IMR-90 (cell line): Measurements from ENCODE around the gene UBXN2A. TPM values are rescaled to one million over a fixed set of nuclear protein-coding genes. Genes with fewer than 3 reads are reported as not detected.

Experiments
- ATAC-seq: fragments of 200-7000 bp; cut with Tn5 transposase; 2 replicates; pipeline ENCODE4 v1.9.1; 2020; ENCODE audit warnings: low read depth, mild to moderate bottlenecking, moderate library complexity
- BruUV-seq: library from RNA; stranded (reverse); fragments of 400-500 nt; replicated peaks from 2 replicates; lab custom pipeline; 2021; lab: Mats Ljungman, UMichigan
- CTCF ChIA-PET: fragments of 300-600 bp; formaldehyde crosslinking; extraction: SDS; loops from one replicate; lab custom pipeline; 2021; ENCODE audit warnings: antibody characterized with exemption; lab: Yijun Ruan, JAX
- POLR2A ChIA-PET: fragments of 300-600 bp; sonication (Branson Sonifier 250); formaldehyde crosslinking; loops from one replicate; lab custom pipeline; 2022; ENCODE audit warnings: antibody characterized with exemption; ENCODE audit not compliant: unreplicated experiment; lab: Charles Lee
- DNase-seq: peaks from one replicate; pipeline ENCODE4 v3.0.0; 2013
- H2AFZ ChIP-seq: replicated peaks from 2 replicates; pipeline ENCODE3; 2013; ENCODE audit warnings: low read length, mild to moderate bottlenecking; ENCODE audit not compliant: poor library complexity
- H2AK5ac ChIP-seq: 2 replicates; pipeline ENCODE4 v1.6.1; 2013; ENCODE audit warnings: low read depth, low read length, inconsistent platforms
- H2AK9ac ChIP-seq: replicated peaks from 2 replicates; pipeline ENCODE3; 2013; ENCODE audit warnings: mild to moderate bottlenecking, low read depth, low read length, moderate library complexity; ENCODE audit not compliant: poor library complexity
- H2BK120ac ChIP-seq: 2 replicates; pipeline ENCODE4 v1.6.1; 2013; ENCODE audit warnings: low read depth, low read length, inconsistent platforms
- H2BK15ac ChIP-seq: 3 replicates; pipeline ENCODE4 v1.6.1; 2013; ENCODE audit warnings: low read depth, low read length, inconsistent platforms
- H2BK20ac ChIP-seq: 2 replicates; pipeline ENCODE4 v1.6.1; 2013; ENCODE audit warnings: low read depth, mild to moderate bottlenecking, inconsistent platforms, low read length, moderate library complexity
- H2BK5ac ChIP-seq: 2 replicates; pipeline ENCODE4 v1.6.1; 2013; ENCODE audit warnings: mild to moderate bottlenecking, low read depth, low read length, inconsistent platforms; ENCODE audit not compliant: poor library complexity, severe bottlenecking
- H3K14ac ChIP-seq: replicated peaks from 2 replicates; pipeline ENCODE4 v1.6.1; 2013; ENCODE audit warnings: low read depth, low read length, inconsistent platforms
- H3K18ac ChIP-seq: 2 replicates; pipeline ENCODE4 v1.6.1; 2013; ENCODE audit warnings: low read depth, low read length, control low read depth
- H3K23ac ChIP-seq: 2 replicates; pipeline ENCODE4 v1.6.1; 2013; ENCODE audit warnings: low read depth, low read length, inconsistent platforms
- H3K27ac ChIP-seq: 2 replicates; pipeline ENCODE4 v1.5.1; 2013; ENCODE audit warnings: mild to moderate bottlenecking, control low read depth, low read length; ENCODE audit not compliant: insufficient read depth
- H3K27me3 ChIP-seq: 2 replicates; pipeline ENCODE4 v1.6.1; 2013; ENCODE audit warnings: low read length; ENCODE audit not compliant: control insufficient read depth, insufficient read depth
- H3K36me3 ChIP-seq: 2 replicates; pipeline ENCODE4 v1.6.1; 2013; ENCODE audit warnings: low read length, mixed read lengths; ENCODE audit not compliant: control insufficient read depth, insufficient read depth
- H3K4ac ChIP-seq: 2 replicates; pipeline ENCODE4 v1.6.1; 2013; ENCODE audit warnings: low read depth, low read length, inconsistent platforms
- H3K4me1 ChIP-seq: 2 replicates; pipeline ENCODE4 v1.6.1; 2013; ENCODE audit warnings: low read length, mixed read lengths; ENCODE audit not compliant: control insufficient read depth, insufficient read depth
- H3K4me2 ChIP-seq: 2 replicates; pipeline ENCODE4 v1.6.1; 2013; ENCODE audit warnings: low read depth, mild to moderate bottlenecking, control low read depth, low read length, moderate library complexity
- H3K4me3 ChIP-seq: 2 replicates; pipeline ENCODE4 v1.5.1; 2013; ENCODE audit warnings: low read depth, mild to moderate bottlenecking, control low read depth, low read length, moderate library complexity; ENCODE audit not compliant: insufficient read depth
- H3K56ac ChIP-seq: 2 replicates; pipeline ENCODE4 v1.6.1; 2013; ENCODE audit warnings: low read length, inconsistent platforms; ENCODE audit not compliant: insufficient read depth; ENCODE audit errors: extremely low read depth
- H3K79me1 ChIP-seq, 2 experiments: 2 replicates each; pipeline ENCODE4 v1.6.1; 2013; ENCODE audit warnings: low read length in 2 of 2, inconsistent platforms in 1 of 2, low read depth in 1 of 2
- H3K9ac ChIP-seq: 2 replicates; pipeline ENCODE4 v1.6.1; 2013; ENCODE audit warnings: low read depth, low read length, control low read depth
- H3K9me1 ChIP-seq: 2 replicates; pipeline ENCODE4 v1.6.1; 2013; ENCODE audit warnings: low read length, inconsistent platforms; ENCODE audit not compliant: insufficient read depth
- H3K9me3 ChIP-seq: 2 replicates; pipeline ENCODE4 v1.6.1; 2013; ENCODE audit warnings: low read length; ENCODE audit not compliant: control insufficient read depth, insufficient read depth
- H4K20me1 ChIP-seq: 2 replicates; pipeline ENCODE4 v1.6.1; 2013; ENCODE audit warnings: low read length, inconsistent platforms; ENCODE audit not compliant: insufficient read depth
- H4K5ac ChIP-seq: 2 replicates; pipeline ENCODE4 v1.6.1; 2013; ENCODE audit warnings: mild to moderate bottlenecking, low read depth, low read length, control low read depth
- H4K8ac ChIP-seq, 2 experiments: 2 replicates each; pipeline ENCODE4 v1.6.1; 2013; ENCODE audit warnings: low read depth in 2 of 2, low read length in 2 of 2, control low read depth in 1 of 2, inconsistent platforms in 1 of 2
- H4K91ac ChIP-seq: 2 replicates; pipeline ENCODE4 v1.6.1; 2013; ENCODE audit warnings: low read depth, low read length, inconsistent platforms; ENCODE audit not compliant: insufficient read depth
- FOS ChIP-seq: fragments of 150-350 bp; IDR thresholded peaks from 2 replicates; pipeline ENCODE4 v1.6.1; 2016; ENCODE audit warnings: low read depth, low read length
- MAFK ChIP-seq: IDR thresholded peaks from 2 replicates; pipeline ENCODE4 v1.6.1; 2012; ENCODE audit warnings: low read depth, low read length, improper control_type of control experiment
- POLR2A ChIP-seq: IDR thresholded peaks from 2 replicates; pipeline ENCODE4 v1.6.1; 2012; ENCODE audit warnings: mild to moderate bottlenecking, low read depth, low read length
- WGBS, 2 experiments: methylation state at CpG; one replicate each; pipeline versions ENCODE4 v1.1.5 to v1.1.7; 2013; ENCODE audit warnings: missing lambda C conversion rate in 2 of 2; ENCODE audit not compliant: insufficient read length in 1 of 2; ENCODE audit errors: extremely low coverage in 2 of 2; 5-methylcytosine and 5-hydroxymethylcytosine counted together
- dilution Hi-C: fragments of 300-500 bp; cut with HindIII; formaldehyde crosslinking; loops from one replicate; pipeline ENCODE4 v1.14.3; 2018; ENCODE audit warnings: low sequenced_read_pairs; ENCODE audit not compliant: unreplicated experiment
- in situ Hi-C: fragments of 300-500 bp; cut with MboI; formaldehyde crosslinking; loops from 3 replicates; pipeline ENCODE4 v1.14.3; 2019; ENCODE audit warnings: low sequenced_read_pairs, inconsistent platforms, mixed read lengths
- intact Hi-C: fragments of 100-400 bp; cut with micrococcal nuclease; formaldehyde crosslinking; loops from 2 replicates; pipeline ENCODE4 v1.10.0; 2022
- polyA plus RNA-seq, 3 experiments: library from polyadenylated mRNA; depleted of rRNA; stranded (reverse); fragments of >200 nt; gene quantifications; 2 replicates each; pipeline ENCODE4 v1.2.3, GENCODE V29; 2012; ENCODE audit warnings: low replicate concordance in 1 of 3
- total RNA-seq: library from RNA; depleted of rRNA; stranded (reverse); fragments of >200 nt; gene quantifications from 2 replicates; pipeline ENCODE4 v1.2.3, GENCODE V29; 2012
- TF ChIP-seq, protein P1 (sequence below): fragments of 150-350 bp; IDR thresholded peaks from 2 replicates; pipeline ENCODE4 v1.6.1; 2016; ENCODE audit warnings: low read depth, mild to moderate bottlenecking, low read length, moderate library complexity, borderline replicate concordance
- TF ChIP-seq, protein P2 (sequence below): conservative IDR thresholded peaks from 2 replicates; pipeline ENCODE4 v1.5.1; 2012; ENCODE audit warnings: mild to moderate bottlenecking, low read depth, low read length, improper control_type of control experiment

UBXN2A gene
- total and polyA plus RNA-seq, 2 of the 4 experiments (the other 2 are of a cell fraction), result 4.6 to 7.7 TPM

DNA sequence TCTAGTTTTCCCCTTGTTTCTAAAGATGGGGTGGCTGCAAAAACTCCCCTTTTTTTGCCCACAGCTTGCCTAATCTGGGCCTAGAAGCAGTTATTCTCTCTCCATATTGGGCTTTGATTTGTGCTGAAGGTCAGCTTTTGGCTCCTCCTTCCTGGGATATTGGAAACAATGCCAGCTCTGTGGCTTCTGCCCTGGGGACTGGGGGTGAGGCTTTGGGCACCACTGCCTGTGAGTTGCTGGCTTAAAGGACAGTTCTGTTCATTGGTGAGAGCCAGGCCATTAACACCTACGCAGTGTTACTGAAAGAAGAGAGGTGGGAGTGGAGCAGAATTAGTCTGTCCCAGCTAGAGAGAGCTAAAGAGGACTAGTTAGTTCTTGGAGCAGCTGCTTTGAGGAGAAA is 4.3 kb downstream of the UBXN2A start:
- Histone ChIP-seq H3K14ac (peak overlapping the region; percentile 44; the same call in 1 of the 2 replicates), H3K9me1 (peaks cover 16% of the 10 kb centered on the region), H3K4me2 (peak overlapping the region; percentile 4; the same call in 1 of the 2 replicates), H3K27ac (peak overlapping the region; percentile 56; the same call in 1 of the 2 replicates), H2AK5ac (no peak overlapping the region), H3K9ac (no peak overlapping the region), H2BK120ac (0 out of 2 replicates have a peak overlapping the region, but pooled peaks have one; percentile 6), H3K36me3 (peaks cover 5% of the 10 kb centered on the region), H3K9me3 (no peaks in the 10 kb centered on the region), H3K4me1 (peaks cover 11% of the 10 kb centered on the region), H3K27me3 (no peaks in the 10 kb centered on the region), H4K5ac (no peak overlapping the region), H3K4ac (peak overlapping the region; percentile 36), H4K91ac (no peak overlapping the region; the same call in 1 of the 2 replicates), H2AK9ac (no peak overlapping the region), H2BK15ac (no peak overlapping the region), H3K56ac (no peak overlapping the region), H3K79me1 (peaks cover 21 to 70% of the 10 kb centered on the region in 2 experiments), H2AFZ (no peak overlapping the region), H3K23ac (peak overlapping the region; percentile 63), H3K18ac (no peak overlapping the region), H4K8ac (0 out of 4 replicates have a peak overlapping the region, but pooled peaks of 1 of the 2 experiments have one; percentile 0), H3K4me3 (no peak overlapping the region), H4K20me1 (peaks cover 9% of the 10 kb centered on the region; the same call in 1 of the 2 replicates), H2BK20ac (peak overlapping the region; percentile 62; the same call in 1 of the 2 replicates), H2BK5ac (peak overlapping the region; percentile 65)
- dilution Hi-C loops, result no loop called here
- WGBS, 2 experiments, result 100% methylated on average over 1 of the region's 1 CpG; no CpG with 5 or more reads in 1 of the 2 experiments
- ChIA-PET CTCF (no interaction called here), POLR2A (no interaction called here)
- BruUV-seq, result no TSS peak
- TF ChIP-seq FOS (no peak), MAFK (no peak), POLR2A (no peak)
- TF ChIP-seq, protein P1, sequence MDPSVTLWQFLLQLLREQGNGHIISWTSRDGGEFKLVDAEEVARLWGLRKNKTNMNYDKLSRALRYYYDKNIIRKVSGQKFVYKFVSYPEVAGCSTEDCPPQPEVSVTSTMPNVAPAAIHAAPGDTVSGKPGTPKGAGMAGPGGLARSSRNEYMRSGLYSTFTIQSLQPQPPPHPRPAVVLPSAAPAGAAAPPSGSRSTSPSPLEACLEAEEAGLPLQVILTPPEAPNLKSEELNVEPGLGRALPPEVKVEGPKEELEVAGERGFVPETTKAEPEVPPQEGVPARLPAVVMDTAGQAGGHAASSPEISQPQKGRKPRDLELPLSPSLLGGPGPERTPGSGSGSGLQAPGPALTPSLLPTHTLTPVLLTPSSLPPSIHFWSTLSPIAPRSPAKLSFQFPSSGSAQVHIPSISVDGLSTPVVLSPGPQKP, result no peak
- TF ChIP-seq, protein P2, sequence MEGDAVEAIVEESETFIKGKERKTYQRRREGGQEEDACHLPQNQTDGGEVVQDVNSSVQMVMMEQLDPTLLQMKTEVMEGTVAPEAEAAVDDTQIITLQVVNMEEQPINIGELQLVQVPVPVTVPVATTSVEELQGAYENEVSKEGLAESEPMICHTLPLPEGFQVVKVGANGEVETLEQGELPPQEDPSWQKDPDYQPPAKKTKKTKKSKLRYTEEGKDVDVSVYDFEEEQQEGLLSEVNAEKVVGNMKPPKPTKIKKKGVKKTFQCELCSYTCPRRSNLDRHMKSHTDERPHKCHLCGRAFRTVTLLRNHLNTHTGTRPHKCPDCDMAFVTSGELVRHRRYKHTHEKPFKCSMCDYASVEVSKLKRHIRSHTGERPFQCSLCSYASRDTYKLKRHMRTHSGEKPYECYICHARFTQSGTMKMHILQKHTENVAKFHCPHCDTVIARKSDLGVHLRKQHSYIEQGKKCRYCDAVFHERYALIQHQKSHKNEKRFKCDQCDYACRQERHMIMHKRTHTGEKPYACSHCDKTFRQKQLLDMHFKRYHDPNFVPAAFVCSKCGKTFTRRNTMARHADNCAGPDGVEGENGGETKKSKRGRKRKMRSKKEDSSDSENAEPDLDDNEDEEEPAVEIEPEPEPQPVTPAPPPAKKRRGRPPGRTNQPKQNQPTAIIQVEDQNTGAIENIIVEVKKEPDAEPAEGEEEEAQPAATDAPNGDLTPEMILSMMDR, result no peak
- DNase-seq, result no peak
- intact Hi-C loops, result loop anchor here (10.0 kb wide), 1 partner anchor 100 kb away; the partner anchor contains the start of genes FKBP1B and WDCP
- in situ Hi-C loops, result no loop called here
- ATAC-seq, result no peak
